ENCODE data around the gene SLC49A4.

SLC49A4 gene

DNA sequence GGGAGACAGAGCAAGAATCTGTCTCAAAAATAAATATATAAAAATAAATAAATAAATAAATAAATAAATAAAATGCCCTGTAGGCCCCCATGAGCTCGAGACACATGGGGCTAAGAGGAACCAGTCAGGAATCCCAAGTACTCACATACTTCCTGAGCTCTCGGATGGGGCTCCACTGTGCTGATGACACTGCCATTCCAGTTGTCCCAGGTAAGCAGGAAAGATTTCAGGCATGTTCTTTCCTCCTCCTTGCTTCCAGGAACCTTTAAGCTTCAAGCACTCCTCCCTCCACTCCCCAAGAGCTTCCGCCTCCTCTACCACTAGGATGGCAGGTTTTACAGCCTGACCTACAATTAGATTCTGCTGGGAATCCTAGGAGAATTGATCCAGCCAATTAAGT is 113.4 kb downstream of the SLC49A4 start:
- no peak for DNase-seq (ENCODE audit: low spot score)

GRCh38 chr3:122911901-122912300 is 117.0 kb downstream of the SLC49A4 start:
- DNase-seq (ENCODE audit: low spot score): no peak

GRCh38 chr3:122912772-122913538 is 118.1 kb downstream of the SLC49A4 start:
- DNase-seq (ENCODE audit: low spot score): no peak

GRCh38 chr3:122913539-122914100 is 118.8 kb downstream of the SLC49A4 start:
- DNase-seq (ENCODE audit: low spot score): no peak

DNA sequence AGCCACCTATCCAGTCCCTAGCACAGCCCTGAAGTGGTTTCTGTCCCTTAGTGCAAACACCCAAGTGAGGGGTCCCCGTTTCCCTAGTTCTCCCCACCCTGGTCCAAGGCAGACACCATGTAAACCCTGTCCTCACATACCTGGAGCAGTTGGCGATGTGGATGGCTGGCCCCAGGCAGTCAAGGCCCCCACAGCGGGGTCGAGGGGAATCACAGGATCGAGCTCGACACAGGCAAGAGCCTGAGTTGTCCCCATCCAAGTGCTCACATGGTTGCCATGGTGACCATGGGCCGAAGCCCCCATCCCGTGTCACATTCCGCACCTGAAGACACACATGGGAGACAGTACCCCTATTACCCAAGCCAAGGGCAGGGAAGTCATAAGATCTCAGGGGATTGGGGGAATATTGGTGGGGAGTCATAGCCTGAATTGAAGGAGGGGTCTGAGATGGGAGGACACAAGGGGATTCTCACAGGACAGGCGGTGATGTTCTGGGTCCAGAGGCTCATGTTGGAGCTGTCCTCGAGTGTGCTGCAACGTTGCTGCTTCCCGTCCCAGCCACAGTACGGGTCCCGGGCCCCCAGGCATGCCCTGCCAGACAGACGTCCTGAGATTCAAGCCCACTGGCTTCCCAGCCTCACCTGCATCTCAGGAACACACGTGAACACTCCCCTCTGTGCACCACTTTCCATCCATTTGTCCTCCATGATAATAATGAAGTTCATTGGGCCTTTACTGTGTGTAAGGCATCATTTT is 120.6 kb downstream of the SLC49A4 start:
- DNase-seq (ENCODE audit: low spot score): no peak

GRCh38 chr3:122916084-122916483 is 121.2 kb downstream of the SLC49A4 start:
- no peak for DNase-seq (ENCODE audit: low spot score)

- DNase-seq (ENCODE audit: low spot score): no peak
Measured at GRCh38 chr3:122916580-122916979, 121.7 kb downstream of the SLC49A4 start.

DNA sequence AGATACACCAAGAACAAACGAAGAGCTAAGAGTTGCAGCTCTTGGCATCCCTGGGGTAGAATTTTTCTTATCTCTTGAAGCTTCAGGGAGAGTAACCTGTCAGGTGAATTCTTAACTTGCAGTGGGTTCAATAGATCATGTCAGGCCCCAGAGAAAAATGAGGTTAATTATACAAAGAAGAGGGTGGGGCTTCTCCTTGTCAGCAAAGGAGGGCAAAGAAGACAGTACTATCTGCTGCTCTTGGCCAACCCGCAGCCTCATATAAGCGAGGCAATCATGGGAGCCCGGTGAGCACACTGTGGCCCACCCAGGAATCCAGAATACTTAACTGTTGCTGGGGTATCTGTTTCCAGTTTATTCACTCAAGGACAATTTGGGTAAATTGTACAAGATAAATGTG is 122.5 kb downstream of the SLC49A4 start:
- no peak for DNase-seq (ENCODE audit: low spot score)

- no peak for DNase-seq (ENCODE audit: low spot score)
Measured at GRCh38 chr3:122918576-122919290, 123.9 kb downstream of the SLC49A4 start.

DNA sequence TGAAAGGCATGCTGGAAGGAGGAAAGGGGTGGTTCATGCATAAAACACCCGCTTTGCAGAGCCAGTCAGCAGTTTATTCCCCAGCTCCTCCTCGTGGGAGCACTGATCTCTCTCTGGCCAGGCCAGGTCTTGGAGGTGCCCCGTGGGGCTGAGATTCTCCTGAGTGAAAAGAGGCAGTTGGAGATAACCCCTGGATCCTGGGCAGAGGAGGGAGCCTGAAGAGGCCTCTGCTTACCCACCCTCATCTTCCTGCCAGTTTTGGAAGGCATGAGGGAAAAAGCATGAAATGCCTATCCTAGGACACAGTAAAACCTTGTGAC is 124.4 kb downstream of the SLC49A4 start:
- DNase-seq (ENCODE audit: low spot score): no peak

DNA sequence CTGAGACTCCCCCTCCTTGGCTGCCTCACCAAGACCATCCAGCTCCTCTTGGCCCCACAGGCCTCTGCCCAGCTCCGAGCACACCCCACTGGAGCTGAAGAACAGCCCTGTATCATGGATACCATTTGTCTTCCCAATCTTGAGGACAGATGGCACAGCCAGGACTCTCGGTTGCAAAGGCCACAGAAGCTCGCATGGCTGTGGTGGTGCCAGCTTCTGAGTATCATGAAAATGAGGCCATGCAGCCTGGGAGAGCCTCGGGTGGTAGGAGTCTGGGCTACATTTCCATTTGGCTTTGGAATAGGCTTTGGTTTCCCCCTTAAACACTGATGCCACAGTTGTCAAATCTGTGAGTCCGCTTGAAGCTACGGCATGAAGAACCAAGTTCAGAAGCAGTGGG is 126.1 kb downstream of the SLC49A4 start:
- no peak for DNase-seq (ENCODE audit: low spot score)

DNA sequence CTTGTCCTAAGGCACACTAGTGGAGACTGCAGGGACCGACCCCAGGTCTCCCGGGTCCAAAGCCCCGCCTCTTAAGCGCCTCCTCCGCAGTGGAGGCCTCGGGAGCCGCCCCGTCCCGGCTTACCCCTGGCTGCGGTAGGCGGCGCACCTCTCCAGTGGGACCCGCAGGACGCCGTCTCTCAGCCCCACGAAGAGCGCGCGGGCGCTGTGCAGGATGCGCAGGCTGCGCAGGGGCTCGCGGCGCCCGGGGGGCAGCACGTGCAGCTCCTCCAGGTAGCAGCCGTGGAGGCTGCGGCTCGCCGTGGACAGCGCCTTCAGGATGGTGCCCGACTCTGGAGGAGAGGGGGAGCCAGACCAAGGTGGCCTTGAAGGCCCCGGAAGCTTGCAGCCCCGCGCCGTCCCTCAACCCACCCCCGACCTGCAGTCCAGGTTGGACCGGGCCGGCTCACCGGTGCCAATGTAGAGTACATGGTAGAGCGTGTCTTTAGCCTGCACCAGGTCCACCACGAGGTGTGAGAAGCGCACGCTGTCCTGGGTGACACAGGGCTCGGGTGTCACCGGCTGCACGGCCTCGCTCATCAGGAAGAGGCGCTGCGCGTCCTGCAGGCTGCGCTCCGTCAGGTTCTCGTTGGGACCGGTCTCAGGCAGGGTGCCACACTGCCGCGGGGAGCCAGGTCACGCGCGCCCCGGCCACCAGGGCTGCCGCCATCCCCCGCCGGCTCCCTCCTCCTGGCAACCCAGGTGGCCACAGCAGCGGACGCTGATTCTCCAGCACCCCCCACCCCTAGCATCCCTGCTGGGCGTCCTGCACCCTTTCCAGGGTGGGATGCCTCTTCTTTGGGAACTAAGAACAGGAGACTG is 127.2 kb downstream of the SLC49A4 start:
- DNase-seq (ENCODE audit: low spot score): no peak

DNA sequence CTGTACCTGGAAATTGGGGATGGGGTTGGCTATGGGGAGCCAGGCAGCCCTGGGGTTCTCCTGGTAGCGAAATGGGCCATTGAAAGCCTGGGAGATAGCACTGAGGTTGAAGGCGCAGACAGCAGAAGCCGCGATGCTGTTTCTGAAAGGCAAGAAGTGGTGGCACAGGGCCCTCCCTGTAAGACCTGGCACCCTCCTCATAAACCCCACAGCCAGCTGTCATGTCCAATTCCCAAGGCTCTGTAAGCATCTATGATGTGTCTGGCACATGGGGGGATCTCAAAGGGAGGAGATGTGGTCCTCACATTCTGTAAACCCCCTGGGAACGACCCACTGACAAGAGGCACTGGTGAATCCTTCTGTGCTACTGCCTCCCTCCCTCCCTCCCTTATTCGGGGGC is 128.7 kb downstream of the SLC49A4 start:
- DNase-seq (ENCODE audit: low spot score): peak; percentile 85

- no peak for DNase-seq (ENCODE audit: low spot score)
Measured at GRCh38 chr3:122924056-122924455, 129.2 kb downstream of the SLC49A4 start.

DNA sequence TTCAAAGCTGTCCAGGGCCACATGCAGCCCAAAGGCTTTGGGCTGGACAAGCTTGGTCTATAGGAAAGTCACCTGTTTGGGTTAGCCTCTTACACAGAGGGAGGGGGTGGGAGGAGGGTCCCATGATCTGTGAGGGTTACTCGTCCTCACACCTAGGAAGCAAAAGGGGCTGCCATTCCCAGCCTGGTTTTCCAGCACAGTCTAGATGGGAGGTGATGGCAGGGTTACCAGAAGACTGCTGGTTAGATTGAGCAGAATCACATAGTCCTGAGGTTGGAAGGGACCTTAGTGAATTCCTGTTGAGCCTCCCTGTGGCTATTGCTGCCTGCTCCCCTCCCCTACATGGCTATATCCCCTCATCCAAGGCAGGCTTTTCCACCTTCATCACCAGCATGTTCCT is 130.9 kb downstream of the SLC49A4 start:
- DNase-seq (ENCODE audit: low spot score): no peak

GRCh38 chr3:122926322-122926721 is 131.5 kb downstream of the SLC49A4 start:
- DNase-seq (ENCODE audit: low spot score): no peak

- no peak for DNase-seq (ENCODE audit: low spot score)
Measured at GRCh38 chr3:122926811-122927210, 131.9 kb downstream of the SLC49A4 start.

DNA sequence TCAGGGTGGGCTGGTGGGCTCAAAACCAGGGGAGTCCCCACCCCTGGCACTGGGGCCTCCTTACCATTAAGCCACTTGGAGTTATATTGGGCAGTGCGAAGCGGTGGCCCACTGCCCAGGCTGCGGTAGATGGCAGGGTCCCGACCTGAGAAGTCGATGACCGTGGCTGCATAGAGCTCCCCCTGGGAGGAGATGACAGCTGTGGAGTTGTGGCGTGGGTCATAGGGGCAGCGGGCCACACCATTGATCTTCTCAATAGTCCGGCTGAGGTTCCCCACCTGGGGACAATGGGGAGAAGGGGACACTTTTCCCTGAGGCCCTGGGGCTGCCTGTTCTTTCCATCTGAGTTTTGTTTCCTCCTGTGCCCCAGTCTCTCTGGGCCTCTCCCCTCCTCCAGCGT is 132.9 kb downstream of the SLC49A4 start:
- DNase-seq (ENCODE audit: low spot score): no peak

- no peak for DNase-seq (ENCODE audit: low spot score)
Measured at GRCh38 chr3:122928396-122929187, 133.7 kb downstream of the SLC49A4 start.

DNA sequence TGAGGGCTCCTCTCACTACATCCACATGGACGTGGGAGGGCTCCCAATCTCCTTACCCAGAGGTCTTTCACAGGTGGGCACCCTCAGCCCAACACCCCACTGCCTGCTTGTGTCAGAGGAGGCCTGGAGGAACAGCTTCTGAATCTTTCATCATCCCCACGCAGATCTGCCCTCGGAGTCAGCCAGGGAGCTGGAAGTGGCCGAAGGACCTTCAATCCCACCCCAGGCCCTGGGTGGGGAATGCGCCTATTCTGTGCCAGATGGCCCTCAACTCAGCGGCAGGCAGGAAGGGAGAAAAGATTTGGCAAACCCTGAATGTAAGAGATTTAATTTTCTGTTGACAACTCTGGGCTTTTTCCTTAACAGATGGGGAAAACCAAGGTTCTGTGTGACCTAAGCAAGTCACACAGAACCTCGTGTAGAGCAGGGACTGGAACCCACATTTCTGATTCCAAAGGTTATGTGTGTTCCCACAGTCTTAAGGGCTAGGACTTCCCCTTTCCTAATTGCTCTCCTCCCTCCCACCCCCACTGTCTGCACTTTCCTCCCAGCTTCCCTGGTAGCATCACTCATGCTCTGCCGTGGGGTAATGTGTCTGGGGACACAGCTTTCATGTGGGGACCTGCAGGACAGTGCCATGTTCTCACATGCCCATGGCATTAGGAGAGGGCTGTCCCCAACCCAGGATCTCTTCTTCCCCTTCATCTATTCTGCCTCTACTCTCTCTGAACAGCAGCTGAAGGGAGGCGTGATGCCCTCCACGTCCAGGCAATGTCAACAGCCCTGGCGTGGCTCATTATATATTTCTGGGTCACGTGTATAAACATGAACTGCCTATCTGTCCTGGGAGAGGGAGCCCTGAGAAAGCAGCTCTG is 134.6 kb downstream of the SLC49A4 start:
- DNase-seq (ENCODE audit: low spot score): no peak
